HG02798 (cell line): Measurements from ENCODE around the gene RAB12.
"Not testable (repeated sequence)": the region's sequence is repeated elsewhere in the genome, so short reads cannot be mapped to it uniquely, and the experiment has no call there.

Experiments used
- ATAC-seq: cut with Tn5 transposase; IDR thresholded peaks from one replicate; pipeline ENCODE4 v1.9.1; 2021; ENCODE audit warnings: mild to moderate bottlenecking; ENCODE audit not compliant: unreplicated experiment, poor library complexity

Gene RAB12

GRCh38 chr18:8611916-8612576 lies 2.8 kb downstream of the RAB12 start:
- no peak for ATAC-seq

- ATAC-seq, result no peak
These were observed 5.6 kb downstream of the RAB12 start for GRCh38 chr18:8614875-8615274.

- no peak for ATAC-seq
These were observed 6.3 kb downstream of the RAB12 start for GRCh38 chr18:8615397-8616027.

- ATAC-seq, result no peak
These were observed 6.8 kb downstream of the RAB12 start for GRCh38 chr18:8616028-8616401.

- ATAC-seq, result no peak
These were observed 8.7 kb downstream of the RAB12 start for GRCh38 chr18:8617907-8618306.

- no peak for ATAC-seq
These were observed 9.8 kb downstream of the RAB12 start for GRCh38 chr18:8619041-8619440.

GRCh38 chr18:8619835-8620577 lies 10.8 kb downstream of the RAB12 start:
- ATAC-seq, result no peak

GRCh38 chr18:8620845-8621244 lies 11.6 kb downstream of the RAB12 start:
- no peak for ATAC-seq

- not testable (repeated sequence) for ATAC-seq
These were observed 13.4 kb downstream of the RAB12 start for GRCh38 chr18:8622625-8623024.

- ATAC-seq, result peak; percentile 86
These were observed 14.4 kb downstream of the RAB12 start for GRCh38 chr18:8623549-8624106.

- no peak for ATAC-seq
These were observed 16.3 kb downstream of the RAB12 start for GRCh38 chr18:8625461-8626092.

GRCh38 chr18:8626414-8627106 lies 17.3 kb downstream of the RAB12 start:
- no peak for ATAC-seq

- ATAC-seq, result no peak
These were observed 17.9 kb downstream of the RAB12 start for GRCh38 chr18:8627107-8627472.

- ATAC-seq, result no peak
These were observed 18.3 kb downstream of the RAB12 start for GRCh38 chr18:8627540-8627939.

GRCh38 chr18:8629602-8630001 lies 20.4 kb downstream of the RAB12 start:
- no peak for ATAC-seq

- ATAC-seq, result no peak
These were observed 21.3 kb downstream of the RAB12 start for GRCh38 chr18:8630546-8630945.

- ATAC-seq, result no peak
These were observed 22.0 kb downstream of the RAB12 start for GRCh38 chr18:8631265-8631664.

GRCh38 chr18:8632386-8632785 lies 23.1 kb downstream of the RAB12 start:
- ATAC-seq, result no peak

- ATAC-seq, result no peak
These were observed 25.3 kb downstream of the RAB12 start for GRCh38 chr18:8634508-8634907.

- ATAC-seq, result no peak
These were observed 25.9 kb downstream of the RAB12 start for GRCh38 chr18:8635087-8635486.
